ENCODE results near the gene RNF183.

Gene RNF183

GRCh38 chr9:113306566-113306965 is 3.4 kb upstream of the RNF183 start:
- DNase-seq = no peak
- TF ChIP-seq GATA1 (IDR thresholded peaks at IDR 0.05; ENCODE audit: low read depth, low read length) (no peak), POLR2A (IDR thresholded peaks at IDR 0.05; ENCODE audit: low read length) (no peak)

GRCh38 chr9:113301548-113301947 is 1.6 kb downstream of the RNF183 start:
- no peak for TF ChIP-seq GATA1 (IDR thresholded peaks at IDR 0.05; ENCODE audit: low read depth, low read length)
- TF ChIP-seq POLR2A (IDR thresholded peaks at IDR 0.05; ENCODE audit: low read length) = no peak
- DNase-seq = no peak

GRCh38 chr9:113299800-113300292 is 3.3 kb downstream of the RNF183 start:
- TF ChIP-seq POLR2A (IDR thresholded peaks at IDR 0.05; ENCODE audit: low read length) (no peak), GATA1 (IDR thresholded peaks at IDR 0.05; ENCODE audit: low read depth, low read length) (no peak)
- DNase-seq = peak in 1 of 2 experiments; percentile 26

GRCh38 chr9:113298924-113299770 is 4.0 kb downstream of the RNF183 start:
- no peak for DNase-seq

GRCh38 chr9:113298311-113298710 is 4.9 kb downstream of the RNF183 start:
- no peak for TF ChIP-seq GATA1 (IDR thresholded peaks at IDR 0.05; ENCODE audit: low read depth, low read length)
- TF ChIP-seq POLR2A (IDR thresholded peaks at IDR 0.05; ENCODE audit: low read length) = no peak
- DNase-seq = no peak

More at GRCh38 chr9:113298924-113299770, 4.0 kb downstream of the RNF183 start:
- TF ChIP-seq GATA1 (IDR thresholded peaks at IDR 0.05; ENCODE audit: low read depth, low read length) = no peak
- no peak for TF ChIP-seq POLR2A (IDR thresholded peaks at IDR 0.05; ENCODE audit: low read length)

- TF ChIP-seq POLR2A (IDR thresholded peaks at IDR 0.05; ENCODE audit: low read length) (no peak), GATA1 (IDR thresholded peaks at IDR 0.05; ENCODE audit: low read depth, low read length) (no peak)
- DNase-seq = no peak
These were observed 6.2 kb downstream of the RNF183 start for GRCh38 chr9:113296796-113297558.

GRCh38 chr9:113296247-113296646 is 6.9 kb downstream of the RNF183 start:
- DNase-seq = peak in 1 of 2 experiments; percentile 22

- TF ChIP-seq GATA1 (IDR thresholded peaks at IDR 0.05; ENCODE audit: low read depth, low read length) (no peak), POLR2A (IDR thresholded peaks at IDR 0.05; ENCODE audit: low read length) (no peak)
- no peak for DNase-seq
These were observed 9.8 kb downstream of the RNF183 start for GRCh38 chr9:113293285-113293878.

GRCh38 chr9:113290052-113290607 is 13.0 kb downstream of the RNF183 start:
- no peak for TF ChIP-seq POLR2A (IDR thresholded peaks at IDR 0.05; ENCODE audit: low read length)
- no peak for TF ChIP-seq GATA1 (IDR thresholded peaks at IDR 0.05; ENCODE audit: low read depth, low read length)
- peak; percentile 19 to 37 for DNase-seq

- TF ChIP-seq GATA1 (IDR thresholded peaks at IDR 0.05; ENCODE audit: low read depth, low read length) (no peak), POLR2A (IDR thresholded peaks at IDR 0.05; ENCODE audit: low read length) (no peak)
- no peak for DNase-seq
These were observed 14.1 kb downstream of the RNF183 start for GRCh38 chr9:113289091-113289490.

GRCh38 chr9:113281356-113281755 is 21.8 kb downstream of the RNF183 start:
- no peak for DNase-seq
- TF ChIP-seq POLR2A (IDR thresholded peaks at IDR 0.05; ENCODE audit: low read length) = no peak
- TF ChIP-seq GATA1 (IDR thresholded peaks at IDR 0.05; ENCODE audit: low read depth, low read length) = no peak

- DNase-seq = no peak
- TF ChIP-seq POLR2A (IDR thresholded peaks at IDR 0.05; ENCODE audit: low read length) (no peak), GATA1 (IDR thresholded peaks at IDR 0.05; ENCODE audit: low read depth, low read length) (no peak)
These were observed 24.3 kb downstream of the RNF183 start for GRCh38 chr9:113278840-113279239.

GRCh38 chr9:113275157-113276131 is 27.7 kb downstream of the RNF183 start, which contains the start of the genes CDC26 and PRPF4:
Gene CDC26 (minus strand): TSS chr9:113275572. CDS start chr9:113272507, 3,065 bp downstream.
Gene PRPF4 (plus strand): TSS chr9:113275658. CDS start chr9:113275744, 86 bp downstream.
- peak; percentile 97 to 98 for DNase-seq
- peak; percentile 98 for TF ChIP-seq POLR2A (IDR thresholded peaks at IDR 0.05; ENCODE audit: low read length)
- no peak for TF ChIP-seq GATA1 (IDR thresholded peaks at IDR 0.05; ENCODE audit: low read depth, low read length)

Measured in erythroblast (primary cell).